Fibroblast of lung (primary cell): ENCODE results near the gene CLDN14. TPM values are rescaled to one million over a fixed set of nuclear protein-coding genes. Genes with fewer than 3 reads are reported as not detected.

Experiments used
- DNase-seq, 2 donors: peaks; one replicate each; pipeline versions ENCODE4 v3.0.0 to v3.0.0-alpha.2; 2010; ENCODE audit warnings: low read depth in 2 of 2
- H2AFZ ChIP-seq: 2 replicates; pipeline ENCODE4 v1.5.1; 2012; ENCODE audit warnings: low read length, control low read depth, inconsistent platforms
- H3K27ac ChIP-seq: 2 replicates; pipeline ENCODE4 v1.5.1; 2011; ENCODE audit warnings: low read length, control low read depth; ENCODE audit not compliant: insufficient read depth
- H3K27me3 ChIP-seq: 2 replicates; pipeline ENCODE4 v1.5.1; 2011; ENCODE audit warnings: mild to moderate bottlenecking, low read length; ENCODE audit not compliant: control insufficient read depth, insufficient read depth
- H3K36me3 ChIP-seq: 2 replicates; pipeline ENCODE4 v1.5.1; 2011; ENCODE audit warnings: low read length; ENCODE audit not compliant: control insufficient read depth, insufficient read depth
- H3K4me1 ChIP-seq: 2 replicates; pipeline ENCODE4 v1.5.1; 2011; ENCODE audit warnings: low read length; ENCODE audit not compliant: control insufficient read depth, insufficient read depth; ENCODE audit errors: extremely low read depth
- H3K4me2 ChIP-seq: 2 replicates; pipeline ENCODE4 v1.5.1; 2011; ENCODE audit warnings: low read length, control low read depth; ENCODE audit not compliant: insufficient read depth; ENCODE audit errors: extremely low read depth
- H3K4me3 ChIP-seq, 4 experiments: fragments of 200-600 bp in 1 of 4; sonication (generic) in 1 of 4; replicated peaks in 1 of 4; 2 replicates each; pipeline ENCODE4 v1.5.1; 2011 to 2016; ENCODE audit warnings: low read length in 4 of 4, low read depth in 3 of 4, mild to moderate bottlenecking in 3 of 4, control low read depth in 2 of 4, inconsistent platforms in 1 of 4, mixed read lengths in 1 of 4; ENCODE audit not compliant: insufficient read depth in 1 of 4; ENCODE audit errors: control extremely low read depth in 1 of 4
- H3K79me2 ChIP-seq: 2 replicates; pipeline ENCODE4 v1.5.1; 2012; ENCODE audit warnings: mild to moderate bottlenecking, low read length, inconsistent platforms; ENCODE audit not compliant: control insufficient read depth, insufficient read depth
- H3K9ac ChIP-seq: 2 replicates; pipeline ENCODE4 v1.5.1; 2011; ENCODE audit warnings: mild to moderate bottlenecking, low read length, control low read depth; ENCODE audit not compliant: insufficient read depth
- H3K9me3 ChIP-seq: 2 replicates; pipeline ENCODE4 v1.5.1; 2012; ENCODE audit warnings: low read depth, low read length; ENCODE audit not compliant: control insufficient read depth, insufficient read depth
- H4K20me1 ChIP-seq: 2 replicates; pipeline ENCODE4 v1.5.1; 2011; ENCODE audit warnings: low read length; ENCODE audit not compliant: control insufficient read depth, insufficient read depth; ENCODE audit errors: extremely low read depth
- EZH2 ChIP-seq: IDR thresholded peaks from 2 replicates; pipeline ENCODE4 v1.5.1; 2012; ENCODE audit warnings: low read length, control low read depth, mild to moderate bottlenecking; ENCODE audit errors: missing control alignments
- polyA plus RNA-seq, 2 donors: library from polyadenylated mRNA; depleted of rRNA in 1 of 2; stranded (reverse) in 1 of 2; unstranded in 1 of 2; fragments of >200 nt; gene quantifications; 2 replicates each; pipeline ENCODE4 v1.2.1, GENCODE V29; 2011 to 2012; ENCODE audit warnings: missing spikeins in 1 of 2
- total RNA-seq: library from RNA; depleted of rRNA; stranded (reverse); fragments of >200 nt; gene quantifications from 2 replicates; pipeline ENCODE4 v1.2.1, GENCODE V29; 2014
- TF ChIP-seq, protein P1 (sequence below), 2 donors: IDR thresholded peaks in 1 of 2; conservative IDR thresholded peaks in 1 of 2; 1 replicate in 1 of 2; 2 replicates in 1 of 2; pipeline ENCODE4 v1.5.1; 2011 to 2012; ENCODE audit warnings: low read length in 2 of 2, control low read depth in 1 of 2, inconsistent platforms in 1 of 2, low read depth in 1 of 2, mild to moderate bottlenecking in 1 of 2

The CLDN14 gene
- total and polyA plus RNA-seq, 2 donors (not counting 1 experiment from before 2014, with no cell fraction given) = not detected

DNA sequence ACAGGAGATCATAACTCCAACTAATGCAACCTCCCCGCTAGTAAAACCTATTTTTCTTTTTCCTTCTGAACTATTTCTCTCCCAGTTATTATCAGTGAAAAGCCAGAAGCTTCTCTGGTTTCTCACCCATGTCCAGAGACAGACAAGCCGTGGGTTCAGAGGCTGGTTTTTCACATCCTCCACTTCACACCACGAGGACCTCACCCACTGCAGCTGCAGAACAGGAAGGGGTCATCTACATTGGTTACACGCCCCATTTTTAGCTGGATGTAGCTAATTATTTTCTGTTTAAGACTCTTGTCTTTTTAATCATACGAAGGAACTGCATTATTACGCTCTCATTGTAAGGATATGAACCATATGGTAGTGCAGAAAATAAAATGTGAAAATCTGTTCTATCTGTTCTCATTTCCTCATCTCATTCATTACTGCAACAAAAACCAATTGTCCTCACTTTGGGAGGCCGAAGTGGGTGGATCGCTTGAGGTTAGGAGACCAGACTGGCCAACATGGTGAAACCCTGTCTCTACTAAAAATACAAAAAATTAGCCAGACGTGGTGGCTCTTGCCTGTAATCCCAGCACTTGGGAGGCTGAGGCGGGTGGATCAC is 39.1 kb upstream of the CLDN14 start:
- Histone ChIP-seq H2AFZ (no peak overlapping the region), H3K4me1 (no peaks in the 10 kb centered on the region)

DNA sequence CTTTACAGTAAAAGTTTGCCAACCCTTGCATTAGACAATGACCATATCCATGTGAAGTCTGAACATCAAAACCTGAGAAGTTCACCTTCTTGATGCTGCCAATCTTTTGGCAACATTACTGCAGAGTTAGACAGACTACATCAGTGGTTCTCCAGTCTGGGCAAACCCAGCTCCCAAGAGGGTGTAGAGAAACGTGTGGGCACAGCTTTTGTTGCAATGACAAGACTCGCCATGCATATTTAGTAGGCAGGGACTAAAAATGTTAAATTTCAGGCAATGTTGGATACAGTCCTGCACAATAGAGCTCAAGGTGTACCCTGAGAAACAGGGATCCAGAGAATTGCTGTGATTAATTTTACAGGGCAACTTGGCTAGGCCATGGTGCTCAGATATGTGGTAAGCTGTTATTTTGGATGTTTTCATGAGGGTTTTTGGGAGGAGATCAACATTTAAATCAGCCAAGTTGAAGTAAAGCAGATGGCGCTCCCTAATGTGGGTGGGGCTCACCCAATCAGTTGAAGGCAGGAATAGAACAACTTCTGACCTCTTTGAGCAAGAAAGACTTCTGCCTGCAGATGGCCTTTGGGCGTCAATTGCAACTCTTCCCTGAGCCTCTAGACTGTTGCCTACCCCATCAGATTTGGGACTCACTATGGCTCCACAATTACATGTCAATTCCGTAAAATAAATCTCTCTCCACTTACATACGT is 37.6 kb upstream of the CLDN14 start:
- Histone ChIP-seq H3K27me3 (peaks cover 3% of the 10 kb centered on the region), H2AFZ (no peak overlapping the region), H3K27ac (no peak overlapping the region), H3K36me3 (no peaks in the 10 kb centered on the region), H3K9ac (no peak overlapping the region), H3K9me3 (no peaks in the 10 kb centered on the region), H3K4me2 (no peak overlapping the region), H3K4me3 (no peak overlapping the region), H3K4me1 (no peaks in the 10 kb centered on the region), H4K20me1 (no peaks in the 10 kb centered on the region), H3K79me2 (no peaks in the 10 kb centered on the region)
- no peak for DNase-seq
- no peak for TF ChIP-seq EZH2
- TF ChIP-seq, protein P1, sequence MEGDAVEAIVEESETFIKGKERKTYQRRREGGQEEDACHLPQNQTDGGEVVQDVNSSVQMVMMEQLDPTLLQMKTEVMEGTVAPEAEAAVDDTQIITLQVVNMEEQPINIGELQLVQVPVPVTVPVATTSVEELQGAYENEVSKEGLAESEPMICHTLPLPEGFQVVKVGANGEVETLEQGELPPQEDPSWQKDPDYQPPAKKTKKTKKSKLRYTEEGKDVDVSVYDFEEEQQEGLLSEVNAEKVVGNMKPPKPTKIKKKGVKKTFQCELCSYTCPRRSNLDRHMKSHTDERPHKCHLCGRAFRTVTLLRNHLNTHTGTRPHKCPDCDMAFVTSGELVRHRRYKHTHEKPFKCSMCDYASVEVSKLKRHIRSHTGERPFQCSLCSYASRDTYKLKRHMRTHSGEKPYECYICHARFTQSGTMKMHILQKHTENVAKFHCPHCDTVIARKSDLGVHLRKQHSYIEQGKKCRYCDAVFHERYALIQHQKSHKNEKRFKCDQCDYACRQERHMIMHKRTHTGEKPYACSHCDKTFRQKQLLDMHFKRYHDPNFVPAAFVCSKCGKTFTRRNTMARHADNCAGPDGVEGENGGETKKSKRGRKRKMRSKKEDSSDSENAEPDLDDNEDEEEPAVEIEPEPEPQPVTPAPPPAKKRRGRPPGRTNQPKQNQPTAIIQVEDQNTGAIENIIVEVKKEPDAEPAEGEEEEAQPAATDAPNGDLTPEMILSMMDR (conservative IDR thresholded peaks at IDR 0.05 in 1 of 2, IDR thresholded peaks at IDR 0.05 in 1 of 2; ENCODE audit: low read depth in 1 of 2, low read length in 2 of 2) = no peak

More for the DNA sequence above, 39.1 kb upstream of the CLDN14 start:
- no peaks in the 10 kb centered on the region for H3K36me3 ChIP-seq
- H3K79me2 ChIP-seq = no peaks in the 10 kb centered on the region
- no peak for DNase-seq
- TF ChIP-seq, protein P1 (conservative IDR thresholded peaks at IDR 0.05 in 1 of 2, IDR thresholded peaks at IDR 0.05 in 1 of 2; ENCODE audit: low read depth in 1 of 2, low read length in 2 of 2) = no peak
- TF ChIP-seq EZH2 = no peak
- H3K9me3 ChIP-seq = no peaks in the 10 kb centered on the region
- no peak overlapping the region for H3K4me3 ChIP-seq
- H4K20me1 ChIP-seq = no peaks in the 10 kb centered on the region
- H3K27me3 ChIP-seq = no peaks in the 10 kb centered on the region
- no peak overlapping the region for H3K27ac ChIP-seq
- no peak overlapping the region for H3K4me2 ChIP-seq
- no peak overlapping the region for H3K9ac ChIP-seq

DNA sequence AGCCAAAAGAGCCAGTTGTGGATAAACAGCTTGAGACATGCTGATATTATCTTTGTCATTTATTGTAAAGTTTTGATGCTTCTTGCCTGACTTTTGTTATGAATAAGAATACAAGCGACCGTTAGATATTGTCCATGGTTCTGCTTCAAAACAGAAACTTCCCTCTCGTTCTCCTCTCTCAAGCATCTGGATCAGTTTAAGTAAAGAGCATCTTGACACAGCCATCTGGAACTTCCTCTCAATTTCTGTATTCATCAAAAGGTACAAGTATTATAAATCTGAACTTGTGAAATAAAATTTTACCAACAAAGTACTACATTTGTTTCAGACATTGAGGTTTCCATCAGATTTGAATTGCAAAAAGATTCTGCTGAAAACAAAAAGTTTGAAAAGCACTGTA is 36.4 kb upstream of the CLDN14 start:
- H4K20me1 ChIP-seq = no peaks in the 10 kb centered on the region
- no peaks in the 10 kb centered on the region for H3K9me3 ChIP-seq
- no peak overlapping the region for H3K27ac ChIP-seq
- no peaks in the 10 kb centered on the region for H3K4me1 ChIP-seq
- H3K4me3 ChIP-seq = no peak overlapping the region
- H3K27me3 ChIP-seq = peaks cover 7% of the 10 kb centered on the region
- no peak overlapping the region for H3K9ac ChIP-seq
- H3K36me3 ChIP-seq = no peaks in the 10 kb centered on the region
- H2AFZ ChIP-seq = no peak overlapping the region
- TF ChIP-seq, protein P1 (conservative IDR thresholded peaks at IDR 0.05 in 1 of 2, IDR thresholded peaks at IDR 0.05 in 1 of 2; ENCODE audit: low read depth in 1 of 2, low read length in 2 of 2) = no peak
- TF ChIP-seq EZH2 = no peak
- DNase-seq = no peak
- no peaks in the 10 kb centered on the region for H3K79me2 ChIP-seq
- no peak overlapping the region for H3K4me2 ChIP-seq
